Glutamatergic neuron (in vitro differentiated cells): ENCODE results near the gene CERS3. TPM values are rescaled to one million over a fixed set of nuclear protein-coding genes. Genes with fewer than 3 reads are reported as not detected.

Experiments
- DNase-seq: peaks from one replicate; pipeline ENCODE4 v3.0.0; 2022
- H3K27ac Mint-ChIP-seq: one replicate; pipeline ENCODE4 v1.8.0; 2020; ENCODE audit warnings: mild to moderate bottlenecking, mixed read lengths, inconsistent platforms; ENCODE audit not compliant: unreplicated experiment
- H3K27me3 Mint-ChIP-seq: one replicate; pipeline ENCODE4 v1.8.0; 2020; ENCODE audit warnings: mild to moderate bottlenecking, moderate library complexity, mixed read lengths, inconsistent platforms; ENCODE audit not compliant: unreplicated experiment
- H3K36me3 Mint-ChIP-seq: one replicate; pipeline ENCODE4 v1.8.0; 2020; ENCODE audit warnings: mild to moderate bottlenecking, mixed read lengths, inconsistent platforms; ENCODE audit not compliant: unreplicated experiment
- H3K4me1 Mint-ChIP-seq: one replicate; pipeline ENCODE4 v1.8.0; 2020; ENCODE audit warnings: mild to moderate bottlenecking, low read depth, mixed read lengths, inconsistent platforms; ENCODE audit not compliant: unreplicated experiment
- H3K4me3 Mint-ChIP-seq: one replicate; pipeline ENCODE4 v1.8.0; 2020; ENCODE audit warnings: mild to moderate bottlenecking, mixed read lengths, inconsistent platforms; ENCODE audit not compliant: unreplicated experiment
- H3K9me3 Mint-ChIP-seq: one replicate; pipeline ENCODE4 v1.8.0; 2020; ENCODE audit warnings: mild to moderate bottlenecking, moderate library complexity, mixed read lengths, inconsistent platforms; ENCODE audit not compliant: unreplicated experiment
- CTCF ChIP-seq: fragments of 200-600 bp; sonication (generic); IDR thresholded peaks from one replicate; pipeline ENCODE4 v1.5.0; 2021; ENCODE audit not compliant: partially characterized antibody, unreplicated experiment
- total RNA-seq: library from RNA; stranded (reverse); fragmentation: NEBNext Ultra II Directional; extraction: Animal tissue kit (Norgen Biotek cat#: 25700); gene quantifications from one replicate; pipeline ENCODE4 v1.2.1, GENCODE V29; 2021; ENCODE audit not compliant: unreplicated experiment

Gene CERS3
- total RNA-seq, 1 donor from 2014 or later: not detected

- TF ChIP-seq CTCF: no peak
- no peaks in the 10 kb centered on the region for H3K36me3 Mint-ChIP-seq
- no peaks in the 10 kb centered on the region for H3K27me3 Mint-ChIP-seq
- no peak overlapping the region for H3K27ac Mint-ChIP-seq
- DNase-seq: no peak
- no peak overlapping the region for H3K4me3 Mint-ChIP-seq
- no peaks in the 10 kb centered on the region for H3K9me3 Mint-ChIP-seq
- no peaks in the 10 kb centered on the region for H3K4me1 Mint-ChIP-seq
These were observed 3.3 kb downstream of the CERS3 start for GRCh38 chr15:100525436-100525835.

GRCh38 chr15:100524326-100524725 lies 4.4 kb downstream of the CERS3 start:
- DNase-seq: no peak
- no peaks in the 10 kb centered on the region for H3K27me3 Mint-ChIP-seq
- H3K27ac Mint-ChIP-seq: no peak overlapping the region

GRCh38 chr15:100521907-100522306 lies 6.8 kb downstream of the CERS3 start:
- TF ChIP-seq CTCF: no peak
- H3K36me3 Mint-ChIP-seq: no peaks in the 10 kb centered on the region
- H3K9me3 Mint-ChIP-seq: no peaks in the 10 kb centered on the region
- H3K4me1 Mint-ChIP-seq: peaks cover 2% of the 10 kb centered on the region
- no peak overlapping the region for H3K27ac Mint-ChIP-seq
- no peak for DNase-seq
- no peak overlapping the region for H3K4me3 Mint-ChIP-seq
- H3K27me3 Mint-ChIP-seq: no peaks in the 10 kb centered on the region

More at GRCh38 chr15:100524326-100524725, 4.4 kb downstream of the CERS3 start:
- no peaks in the 10 kb centered on the region for H3K9me3 Mint-ChIP-seq
- no peaks in the 10 kb centered on the region for H3K36me3 Mint-ChIP-seq
- no peak for TF ChIP-seq CTCF
- H3K4me1 Mint-ChIP-seq: no peaks in the 10 kb centered on the region
- H3K4me3 Mint-ChIP-seq: no peak overlapping the region

GRCh38 chr15:100520132-100520921 lies 8.4 kb downstream of the CERS3 start:
- Mint-ChIP-seq H3K27me3 (no peaks in the 10 kb centered on the region), H3K4me1 (peaks cover 2% of the 10 kb centered on the region), H3K36me3 (no peaks in the 10 kb centered on the region), H3K27ac (no peak overlapping the region), H3K9me3 (no peaks in the 10 kb centered on the region), H3K4me3 (no peak overlapping the region)
- TF ChIP-seq CTCF: no peak
- no peak for DNase-seq

GRCh38 chr15:100517846-100518245 lies 10.9 kb downstream of the CERS3 start:
- DNase-seq: no peak
- no peak for TF ChIP-seq CTCF
- H3K27ac Mint-ChIP-seq: no peak overlapping the region
- H3K27me3 Mint-ChIP-seq: peaks cover 2% of the 10 kb centered on the region
- H3K4me3 Mint-ChIP-seq: no peak overlapping the region
- H3K9me3 Mint-ChIP-seq: no peaks in the 10 kb centered on the region
- H3K4me1 Mint-ChIP-seq: peaks cover 6% of the 10 kb centered on the region
- H3K36me3 Mint-ChIP-seq: no peaks in the 10 kb centered on the region
